GM23338 (cell line): Measurements from ENCODE around the gene CARMIL1. TPM values are rescaled to one million over a fixed set of nuclear protein-coding genes. Genes with fewer than 3 reads are reported as not detected.

ENCODE experiments used
- ATAC-seq: fragments of 200-7000 bp; cut with Tn5 transposase; 3 replicates; pipeline ENCODE4 v1.9.1; 2020
- DNase-seq: peaks from one replicate; pipeline ENCODE4 v3.0.0-alpha.2; 2015; ENCODE audit warnings: low spot score
- H2AFZ ChIP-seq: fragments of 200-600 bp; sonication (generic); 2 replicates; pipeline ENCODE4 v1.8.0; 2016; ENCODE audit warnings: antibody characterized with exemption, mild to moderate bottlenecking, moderate library complexity
- H3F3A ChIP-seq: fragments of 200-600 bp; sonication (generic); replicated peaks from 2 replicates; pipeline ENCODE4 v1.8.0; 2017; ENCODE audit warnings: antibody characterized with exemption, mixed run types, low read depth
- H3K27ac ChIP-seq: fragments of 200-600 bp; sonication (generic); 2 replicates; pipeline ENCODE4 v1.6.1; 2016; ENCODE audit warnings: low read depth
- H3K27me3 ChIP-seq: fragments of 200-600 bp; sonication (generic); 2 replicates; pipeline ENCODE4 v1.8.0; 2016; ENCODE audit warnings: mild to moderate bottlenecking, mixed run types, moderate library complexity; ENCODE audit not compliant: insufficient read depth
- H3K36me3 ChIP-seq: fragments of 200-600 bp; sonication (generic); 2 replicates; pipeline ENCODE4 v1.8.0; 2016; ENCODE audit warnings: mild to moderate bottlenecking; ENCODE audit not compliant: insufficient read depth
- H3K4me1 ChIP-seq: fragments of 200-600 bp; sonication (generic); 2 replicates; pipeline ENCODE4 v1.8.0; 2016; ENCODE audit warnings: mild to moderate bottlenecking, moderate library complexity; ENCODE audit not compliant: insufficient read depth
- H3K4me2 ChIP-seq: fragments of 200-600 bp; sonication (generic); 2 replicates; pipeline ENCODE4 v1.7.1; 2017; ENCODE audit warnings: mixed run types
- H3K4me3 ChIP-seq: fragments of 200-600 bp; sonication (generic); 2 replicates; pipeline ENCODE4 v1.6.1; 2016; ENCODE audit warnings: mixed run types
- H3K79me2 ChIP-seq: fragments of 200-600 bp; sonication (generic); replicated peaks from 2 replicates; pipeline ENCODE4 v1.8.0; 2017; ENCODE audit warnings: mild to moderate bottlenecking; ENCODE audit not compliant: insufficient read depth
- H3K9me2 ChIP-seq: fragments of 200-600 bp; sonication (generic); 2 replicates; pipeline ENCODE4 v1.8.0; 2017; ENCODE audit not compliant: insufficient read depth
- H4K20me1 ChIP-seq: fragments of 200-600 bp; sonication (generic); replicated peaks from 2 replicates; pipeline ENCODE4 v1.8.0; 2017; ENCODE audit warnings: mild to moderate bottlenecking; ENCODE audit not compliant: insufficient read depth
- H3K27ac Mint-ChIP-seq: 2 replicates; pipeline ENCODE4 v1.8.0; 2020; ENCODE audit warnings: inconsistent platforms, mild to moderate bottlenecking, moderate library complexity, mixed read lengths
- H3K27me3 Mint-ChIP-seq: 3 replicates; pipeline ENCODE4 v1.8.0; 2022; ENCODE audit warnings: low read depth, mild to moderate bottlenecking, moderate library complexity, mixed read lengths, inconsistent platforms; ENCODE audit not compliant: insufficient read depth, poor library complexity
- H3K36me3 Mint-ChIP-seq: 3 replicates; pipeline ENCODE4 v1.8.0; 2021; ENCODE audit warnings: low read depth, mild to moderate bottlenecking, inconsistent platforms, moderate library complexity, mixed read lengths
- H3K4me1 Mint-ChIP-seq: 3 replicates; pipeline ENCODE4 v1.8.0; 2020; ENCODE audit warnings: mild to moderate bottlenecking, inconsistent platforms, mixed read lengths
- H3K4me3 Mint-ChIP-seq: 3 replicates; pipeline ENCODE4 v1.8.0; 2021; ENCODE audit warnings: moderate library complexity, mild to moderate bottlenecking, inconsistent platforms, mixed read lengths
- H3K9me3 Mint-ChIP-seq: 3 replicates; pipeline ENCODE4 v1.8.0; 2020; ENCODE audit warnings: moderate library complexity, mild to moderate bottlenecking, inconsistent platforms, mixed read lengths
- CREB1 ChIP-seq: fragments of 250-450 bp; sonication (Bioruptor Pico); IDR thresholded peaks from 2 replicates; pipeline ENCODE4 v1.5.0; 2020; ENCODE audit warnings: low read depth, mild to moderate bottlenecking, moderate library complexity
- EZH2phosphoT487 ChIP-seq: fragments of 200-600 bp; sonication (generic); IDR thresholded peaks from one replicate; pipeline ENCODE4 v1.8.1; 2018; ENCODE audit warnings: antibody characterized with exemption; ENCODE audit not compliant: unreplicated experiment
- JUNB ChIP-seq: IDR thresholded peaks from one replicate; pipeline ENCODE4 v1.6.1; 2016; ENCODE audit warnings: antibody characterized with exemption; ENCODE audit not compliant: unreplicated experiment
- NANOG ChIP-seq: IDR thresholded peaks from 2 replicates; pipeline ENCODE4 v1.6.1; 2016; ENCODE audit warnings: antibody characterized with exemption, borderline replicate concordance
- POLR2AphosphoS5 ChIP-seq: IDR thresholded peaks from 2 replicates; pipeline ENCODE4 v1.6.1; 2016; ENCODE audit warnings: antibody characterized with exemption, low read depth
- STAT1 ChIP-seq: IDR thresholded peaks from one replicate; pipeline ENCODE4 v1.6.1; 2016; ENCODE audit warnings: antibody characterized with exemption; ENCODE audit not compliant: unreplicated experiment
- ZNF114 ChIP-seq: fragments of 250-450 bp; sonication (Bioruptor Pico); IDR thresholded peaks from 2 replicates; pipeline ENCODE4 v1.5.0; 2020; ENCODE audit warnings: mild to moderate bottlenecking, moderate library complexity
- ZNF331 ChIP-seq: fragments of 250-450 bp; sonication (Bioruptor Pico); IDR thresholded peaks from 2 replicates; pipeline ENCODE4 v1.5.0; 2020; ENCODE audit warnings: low read depth, mild to moderate bottlenecking, moderate library complexity
- ZNF462 ChIP-seq: fragments of 250-450 bp; sonication (Bioruptor Pico); IDR thresholded peaks from 2 replicates; pipeline ENCODE4 v1.5.0; 2020; ENCODE audit warnings: mild to moderate bottlenecking, moderate library complexity
- polyA plus RNA-seq: library from polyadenylated mRNA; unstranded; fragments of >200 nt; fragmentation: Nextera tagmentation; extraction: Ambion mirVana; gene quantifications from 2 replicates; pipeline ENCODE4 v1.2.1, GENCODE V29; 2016
- total RNA-seq: library from RNA; depleted of rRNA; stranded (reverse); fragments of >200 nt; shearing (Covaris generic); gene quantifications from 2 replicates; pipeline ENCODE4 v1.2.3, GENCODE V29; 2014
- TF ChIP-seq, protein P1 (sequence below): IDR thresholded peaks from one replicate; pipeline ENCODE4 v1.6.1; 2018; ENCODE audit warnings: antibody characterized with exemption; ENCODE audit not compliant: unreplicated experiment
- TF ChIP-seq, protein P2 (sequence below): IDR thresholded peaks from 2 replicates; pipeline ENCODE4 v1.6.1; 2016; ENCODE audit warnings: antibody characterized with exemption

Gene CARMIL1
- total and polyA plus RNA-seq, 2 experiments from 2014 or later, result 43.2 to 66.9 TPM

GRCh38 chr6:25428758-25429317 is 149.7 kb downstream of the CARMIL1 start:
- Histone ChIP-seq H3K36me3 (no peaks in the 10 kb centered on the region), H3K9me2 (no peaks in the 10 kb centered on the region), H3K79me2 (no peaks in the 10 kb centered on the region; the same call in 1 of the 2 replicates), H3K4me1 (peaks cover 27% of the 10 kb centered on the region), H2AFZ (no peak overlapping the region), H3K27me3 (no peaks in the 10 kb centered on the region), H3K4me2 (no peak overlapping the region), H3K27ac (no peak overlapping the region), H3K4me3 (no peak overlapping the region), H4K20me1 (no peaks in the 10 kb centered on the region), H3F3A (no peaks in the 10 kb centered on the region)
- Mint-ChIP-seq H3K4me3 (no peak overlapping the region), H3K36me3 (no peaks in the 10 kb centered on the region), H3K27ac (no peak overlapping the region), H3K4me1 (peaks cover 38% of the 10 kb centered on the region), H3K9me3 (no peaks in the 10 kb centered on the region), H3K27me3 (peaks cover 5% of the 10 kb centered on the region)
- no peak for TF ChIP-seq NANOG
- TF ChIP-seq ZNF331 (CRISPR knock-in tag), result no peak
- TF ChIP-seq EZH2phosphoT487, result no peak
- no peak for TF ChIP-seq ZNF114
- TF ChIP-seq POLR2AphosphoS5, result no peak
- TF ChIP-seq, protein P1, sequence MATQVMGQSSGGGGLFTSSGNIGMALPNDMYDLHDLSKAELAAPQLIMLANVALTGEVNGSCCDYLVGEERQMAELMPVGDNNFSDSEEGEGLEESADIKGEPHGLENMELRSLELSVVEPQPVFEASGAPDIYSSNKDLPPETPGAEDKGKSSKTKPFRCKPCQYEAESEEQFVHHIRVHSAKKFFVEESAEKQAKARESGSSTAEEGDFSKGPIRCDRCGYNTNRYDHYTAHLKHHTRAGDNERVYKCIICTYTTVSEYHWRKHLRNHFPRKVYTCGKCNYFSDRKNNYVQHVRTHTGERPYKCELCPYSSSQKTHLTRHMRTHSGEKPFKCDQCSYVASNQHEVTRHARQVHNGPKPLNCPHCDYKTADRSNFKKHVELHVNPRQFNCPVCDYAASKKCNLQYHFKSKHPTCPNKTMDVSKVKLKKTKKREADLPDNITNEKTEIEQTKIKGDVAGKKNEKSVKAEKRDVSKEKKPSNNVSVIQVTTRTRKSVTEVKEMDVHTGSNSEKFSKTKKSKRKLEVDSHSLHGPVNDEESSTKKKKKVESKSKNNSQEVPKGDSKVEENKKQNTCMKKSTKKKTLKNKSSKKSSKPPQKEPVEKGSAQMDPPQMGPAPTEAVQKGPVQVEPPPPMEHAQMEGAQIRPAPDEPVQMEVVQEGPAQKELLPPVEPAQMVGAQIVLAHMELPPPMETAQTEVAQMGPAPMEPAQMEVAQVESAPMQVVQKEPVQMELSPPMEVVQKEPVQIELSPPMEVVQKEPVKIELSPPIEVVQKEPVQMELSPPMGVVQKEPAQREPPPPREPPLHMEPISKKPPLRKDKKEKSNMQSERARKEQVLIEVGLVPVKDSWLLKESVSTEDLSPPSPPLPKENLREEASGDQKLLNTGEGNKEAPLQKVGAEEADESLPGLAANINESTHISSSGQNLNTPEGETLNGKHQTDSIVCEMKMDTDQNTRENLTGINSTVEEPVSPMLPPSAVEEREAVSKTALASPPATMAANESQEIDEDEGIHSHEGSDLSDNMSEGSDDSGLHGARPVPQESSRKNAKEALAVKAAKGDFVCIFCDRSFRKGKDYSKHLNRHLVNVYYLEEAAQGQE, result no peak
- no peak for TF ChIP-seq CREB1 (CRISPR knock-in tag)
- TF ChIP-seq STAT1, result no peak
- no peak for TF ChIP-seq ZNF462 (CRISPR knock-in tag)
- TF ChIP-seq, protein P2, sequence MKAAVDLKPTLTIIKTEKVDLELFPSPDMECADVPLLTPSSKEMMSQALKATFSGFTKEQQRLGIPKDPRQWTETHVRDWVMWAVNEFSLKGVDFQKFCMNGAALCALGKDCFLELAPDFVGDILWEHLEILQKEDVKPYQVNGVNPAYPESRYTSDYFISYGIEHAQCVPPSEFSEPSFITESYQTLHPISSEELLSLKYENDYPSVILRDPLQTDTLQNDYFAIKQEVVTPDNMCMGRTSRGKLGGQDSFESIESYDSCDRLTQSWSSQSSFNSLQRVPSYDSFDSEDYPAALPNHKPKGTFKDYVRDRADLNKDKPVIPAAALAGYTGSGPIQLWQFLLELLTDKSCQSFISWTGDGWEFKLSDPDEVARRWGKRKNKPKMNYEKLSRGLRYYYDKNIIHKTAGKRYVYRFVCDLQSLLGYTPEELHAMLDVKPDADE, result no peak
- no peak for TF ChIP-seq JUNB
- DNase-seq, result peak; percentile 29
- no peak for ATAC-seq
